ENCODE measurements around the gene B2M.
"Not testable (repeated sequence)": the region's sequence is repeated elsewhere in the genome, so short reads cannot be mapped to it uniquely, and the experiment has no call there.

The B2M gene

GRCh38 chr15:44692659-44693058 lies 18.7 kb upstream of the B2M start:
- no peak for DNase-seq (ENCODE audit: insufficient read length, low spot score)
- no peak for FAIRE-seq
- no peak for TF ChIP-seq POLR2A (IDR thresholded peaks at IDR 0.05; ENCODE audit: low read depth, low read length)

GRCh38 chr15:44694416-44694815 lies 16.9 kb upstream of the B2M start:
- FAIRE-seq (no peak), DNase-seq (ENCODE audit: insufficient read length, low spot score) (no peak)
- TF ChIP-seq POLR2A (IDR thresholded peaks at IDR 0.05; ENCODE audit: low read depth, low read length) = no peak

- DNase-seq (ENCODE audit: insufficient read length, low spot score) (no peak), FAIRE-seq (no peak)
- no peak for TF ChIP-seq POLR2A (IDR thresholded peaks at IDR 0.05; ENCODE audit: low read depth, low read length)
Observed at GRCh38 chr15:44695294-44695693, 16.0 kb upstream of the B2M start.

GRCh38 chr15:44697014-44697413 lies 14.3 kb upstream of the B2M start:
- DNase-seq (ENCODE audit: insufficient read length, low spot score) (no peak), FAIRE-seq (no peak)
- no peak for TF ChIP-seq POLR2A (IDR thresholded peaks at IDR 0.05; ENCODE audit: low read depth, low read length)

GRCh38 chr15:44698641-44699040 lies 12.7 kb upstream of the B2M start:
- no peak for TF ChIP-seq POLR2A (IDR thresholded peaks at IDR 0.05; ENCODE audit: low read depth, low read length)
- no peak for DNase-seq (ENCODE audit: insufficient read length, low spot score)
- no peak for FAIRE-seq

GRCh38 chr15:44700676-44701075 lies 10.6 kb upstream of the B2M start:
- not testable (repeated sequence) for FAIRE-seq; DNase-seq (ENCODE audit: insufficient read length, low spot score)

- DNase-seq (ENCODE audit: insufficient read length, low spot score) (no peak), FAIRE-seq (no peak)
- TF ChIP-seq POLR2A (IDR thresholded peaks at IDR 0.05; ENCODE audit: low read depth, low read length) = no peak
Observed at GRCh38 chr15:44705986-44706385, 5.3 kb upstream of the B2M start.

- no peak for TF ChIP-seq POLR2A (IDR thresholded peaks at IDR 0.05; ENCODE audit: low read depth, low read length)
- FAIRE-seq (no peak), DNase-seq (ENCODE audit: insufficient read length, low spot score) (no peak)
Observed at GRCh38 chr15:44706401-44706800, 4.9 kb upstream of the B2M start.

GRCh38 chr15:44706946-44707636 lies 4.2 kb upstream of the B2M start:
- FAIRE-seq = no peak
- TF ChIP-seq POLR2A (IDR thresholded peaks at IDR 0.05; ENCODE audit: low read depth, low read length) = no peak
- DNase-seq (ENCODE audit: insufficient read length, low spot score) = no peak

GRCh38 chr15:44710236-44711095 lies 851 bp upstream of the B2M start:
- FAIRE-seq = no peak
- TF ChIP-seq POLR2A (IDR thresholded peaks at IDR 0.05; ENCODE audit: low read depth, low read length) = no peak
- DNase-seq (ENCODE audit: insufficient read length, low spot score) = no peak

GRCh38 chr15:44711743-44712345 lies 527 bp downstream of the B2M start:
- FAIRE-seq (no peak), DNase-seq (ENCODE audit: insufficient read length, low spot score) (no peak)
- TF ChIP-seq POLR2A (IDR thresholded peaks at IDR 0.05; ENCODE audit: low read depth, low read length) = no peak

- no peak for TF ChIP-seq POLR2A (IDR thresholded peaks at IDR 0.05; ENCODE audit: low read depth, low read length)
- FAIRE-seq = no peak
- DNase-seq (ENCODE audit: insufficient read length, low spot score) = peak; percentile 21
Observed at GRCh38 chr15:44712346-44713005, 1.2 kb downstream of the B2M start.

GRCh38 chr15:44713006-44713966 lies 2.0 kb downstream of the B2M start:
- TF ChIP-seq POLR2A (IDR thresholded peaks at IDR 0.05; ENCODE audit: low read depth, low read length) = no peak
- no peak for FAIRE-seq
- DNase-seq (ENCODE audit: insufficient read length, low spot score) = no peak

Data from H54 (cell line).